Heart left ventricle (tissue), 13 donors: Measurements from ENCODE around the gene ZCRB1.
"Not testable (repeated sequence)": the region's sequence is repeated elsewhere in the genome, so short reads cannot be mapped to it uniquely, and the experiment has no call there.

Experiments used
- CTCF ChIP-seq, 12 donors: fragments of 200-600 bp; sonication (generic) in 4 of 12; IDR thresholded peaks; one replicate each; pipeline versions ENCODE4 v1.5.0 to v1.8.0; 2018 to 2022; ENCODE audit warnings: antibody characterized with exemption in 12 of 12, mild to moderate bottlenecking in 5 of 12
- POLR2A ChIP-seq, 2 donors: fragments of 450-650 bp; IDR thresholded peaks; one replicate each; pipeline ENCODE4 v1.6.1; 2017; ENCODE audit warnings: antibody characterized with exemption in 2 of 2, mild to moderate bottlenecking in 2 of 2, moderate library complexity in 2 of 2
- donor health status: ischemic (EF 13 %, LVEDD 7.1; RV severe dilation, severe dysfunction).
- donor health status: DM: no; HTN: yes; CAD: no.
- donor health status: DM: no; HTN: no; CAD: no.
- donor health status: ischemic (EF 25% LVEDD 6.9; RV normal size, moderate dysfunction).
- donor health status: ischemic (EF 25% LVEDD 5.7; RV mildly dilated, moderate dysfunction).
- donor health status: ischemic (EF 35%, LVEDD 5.7; RV mildly dilated, moderate dysfunction).
- donor health status: nonischemic (EF 11% LVEDD 7.7; RV severe dilation, severe dysfunction).
- donor health status: DM: yes; HTN: yes; CAD: no.
- donor health status: PGD.
- donor health status: ischemic (EF 29% LVEDD 5.4; RV normal size, mild dysfunction).
- donor health status: nonischemic (EF 23%, LVEDD 6.1; RV moderate dilation, normal function).

- TF ChIP-seq CTCF, POLR2A (IDR thresholded peaks at IDR 0.05): not testable (repeated sequence)
Measured at GRCh38 chr12:42330097-42330496, 4.2 kb upstream of the ZCRB1 start.
